ENCODE data around the gene SLN. TPM values are rescaled to one million over a fixed set of nuclear protein-coding genes. Genes with fewer than 3 reads are reported as not detected.

The SLN gene
- total RNA-seq, 1 donor from 2014 or later, result 0.92 TPM

DNA sequence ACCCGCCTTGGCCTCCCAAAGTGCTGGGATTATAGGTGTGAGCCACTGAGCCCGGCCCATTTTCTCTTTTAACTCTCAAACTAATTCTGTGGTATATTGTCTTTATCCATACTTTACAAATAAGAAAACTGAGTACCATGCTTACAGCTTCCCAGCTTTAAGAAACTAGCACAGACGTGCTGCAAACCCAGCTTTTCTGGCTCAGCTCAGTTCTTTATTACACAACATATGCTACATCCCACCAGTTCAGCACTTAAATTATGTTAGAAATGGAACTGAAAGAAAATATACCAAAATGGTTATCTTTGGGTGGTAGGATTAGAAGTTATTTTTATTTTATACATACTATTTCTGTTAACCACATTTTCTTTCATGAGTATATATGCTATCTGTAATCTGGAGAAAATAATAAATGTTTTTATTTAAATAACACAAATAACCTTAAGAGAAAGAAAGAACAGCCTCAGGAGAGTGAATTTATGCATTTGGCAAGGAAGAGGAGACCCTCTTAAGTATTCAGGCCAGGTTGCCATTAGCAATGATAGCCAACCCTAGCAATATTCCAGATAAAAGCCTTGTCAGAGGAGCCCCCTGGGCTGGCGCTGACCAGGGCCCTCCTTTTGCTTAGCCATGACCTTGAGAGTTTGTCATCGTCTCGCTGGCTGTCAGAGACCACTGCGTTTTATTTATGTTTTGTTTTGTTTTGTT is 33.8 kb downstream of the SLN start:
- TF ChIP-seq, protein P1, sequence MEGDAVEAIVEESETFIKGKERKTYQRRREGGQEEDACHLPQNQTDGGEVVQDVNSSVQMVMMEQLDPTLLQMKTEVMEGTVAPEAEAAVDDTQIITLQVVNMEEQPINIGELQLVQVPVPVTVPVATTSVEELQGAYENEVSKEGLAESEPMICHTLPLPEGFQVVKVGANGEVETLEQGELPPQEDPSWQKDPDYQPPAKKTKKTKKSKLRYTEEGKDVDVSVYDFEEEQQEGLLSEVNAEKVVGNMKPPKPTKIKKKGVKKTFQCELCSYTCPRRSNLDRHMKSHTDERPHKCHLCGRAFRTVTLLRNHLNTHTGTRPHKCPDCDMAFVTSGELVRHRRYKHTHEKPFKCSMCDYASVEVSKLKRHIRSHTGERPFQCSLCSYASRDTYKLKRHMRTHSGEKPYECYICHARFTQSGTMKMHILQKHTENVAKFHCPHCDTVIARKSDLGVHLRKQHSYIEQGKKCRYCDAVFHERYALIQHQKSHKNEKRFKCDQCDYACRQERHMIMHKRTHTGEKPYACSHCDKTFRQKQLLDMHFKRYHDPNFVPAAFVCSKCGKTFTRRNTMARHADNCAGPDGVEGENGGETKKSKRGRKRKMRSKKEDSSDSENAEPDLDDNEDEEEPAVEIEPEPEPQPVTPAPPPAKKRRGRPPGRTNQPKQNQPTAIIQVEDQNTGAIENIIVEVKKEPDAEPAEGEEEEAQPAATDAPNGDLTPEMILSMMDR (IDR thresholded peaks at IDR 0.05), result no peak
- ATAC-seq, result no peak
- Histone ChIP-seq H3K9me3 (no peaks in the 10 kb centered on the region), H3K4me3 (no peak overlapping the region), H3K27ac (no peak overlapping the region), H3K27me3 (ENCODE audit: low read depth) (no peaks in the 10 kb centered on the region), H3K4me1 (no peaks in the 10 kb centered on the region), H3K36me3 (no peaks in the 10 kb centered on the region)
- intact Hi-C loops (cut with DNase I), result no loop called here
- no peak for DNase-seq

DNA sequence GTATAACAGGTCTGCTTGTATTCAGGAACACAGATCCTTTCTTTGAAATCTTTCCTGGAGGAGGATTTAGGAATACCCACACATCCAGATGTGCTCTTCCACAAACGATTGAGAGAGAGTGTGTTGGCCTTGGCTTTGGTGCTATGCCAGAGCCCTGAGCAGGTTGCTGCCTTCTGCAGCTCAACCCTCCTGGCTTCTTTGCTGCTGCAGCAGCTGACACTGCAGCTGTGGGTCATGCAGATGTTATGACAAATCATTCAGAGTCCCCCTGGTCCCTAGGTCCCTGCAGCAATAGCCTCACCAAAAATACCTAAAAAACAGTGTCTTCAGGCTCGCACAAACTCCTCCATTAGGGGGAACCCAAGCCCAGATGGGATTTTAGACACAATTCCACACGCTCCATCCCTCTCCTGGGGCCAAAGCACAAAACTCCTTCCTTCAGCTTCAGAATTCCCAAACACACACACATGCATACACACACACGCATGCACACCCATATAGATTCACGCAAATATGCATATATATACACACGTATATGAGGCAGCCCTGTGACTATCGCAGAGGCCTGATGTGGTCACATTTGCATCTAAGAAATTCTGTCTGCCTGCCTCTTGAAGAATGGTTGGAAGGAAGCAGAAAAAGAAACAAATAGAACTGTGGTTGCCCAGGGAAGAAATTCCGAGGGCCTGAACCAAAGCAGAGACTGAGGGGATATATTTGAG is 35.4 kb downstream of the SLN start:
- H3K36me3 ChIP-seq, result no peaks in the 10 kb centered on the region
- intact Hi-C loops (cut with DNase I), result no loop called here
- no peak overlapping the region for H3K4me3 ChIP-seq
- ATAC-seq (no peak), DNase-seq (no peak)
- no peaks in the 10 kb centered on the region for H3K27me3 ChIP-seq (ENCODE audit: low read depth)
- TF ChIP-seq, protein P1 (IDR thresholded peaks at IDR 0.05), result no peak
- no peak overlapping the region for H3K27ac ChIP-seq
- no peaks in the 10 kb centered on the region for H3K9me3 ChIP-seq
- H3K4me1 ChIP-seq, result no peaks in the 10 kb centered on the region

DNA sequence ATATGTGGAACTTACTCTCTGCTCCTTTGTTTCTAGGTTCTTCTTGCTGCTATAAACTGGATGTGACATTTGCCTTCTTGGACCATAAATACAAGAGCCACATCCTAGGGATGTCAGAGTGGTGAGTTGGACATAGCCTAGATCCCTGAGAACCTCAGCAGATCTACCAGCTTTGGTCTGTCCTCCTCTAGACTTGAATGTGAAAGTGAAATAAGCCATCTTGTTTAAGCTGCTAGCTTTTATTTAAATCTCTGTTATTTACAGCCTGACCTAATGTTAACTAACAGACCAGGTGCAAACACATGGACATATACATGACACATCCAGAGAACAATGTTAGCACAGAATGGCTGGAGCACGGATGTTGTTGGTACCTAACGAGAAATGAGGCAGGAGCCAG is 36.0 kb downstream of the SLN start:
- Histone ChIP-seq H3K36me3 (no peaks in the 10 kb centered on the region), H3K9me3 (no peaks in the 10 kb centered on the region), H3K4me3 (no peak overlapping the region), H3K4me1 (no peaks in the 10 kb centered on the region), H3K27ac (no peak overlapping the region), H3K27me3 (ENCODE audit: low read depth) (no peaks in the 10 kb centered on the region)
- no peak for ATAC-seq
- TF ChIP-seq, protein P1 (IDR thresholded peaks at IDR 0.05), result no peak
- DNase-seq, result no peak
- intact Hi-C loops (cut with DNase I), result no loop called here

DNA sequence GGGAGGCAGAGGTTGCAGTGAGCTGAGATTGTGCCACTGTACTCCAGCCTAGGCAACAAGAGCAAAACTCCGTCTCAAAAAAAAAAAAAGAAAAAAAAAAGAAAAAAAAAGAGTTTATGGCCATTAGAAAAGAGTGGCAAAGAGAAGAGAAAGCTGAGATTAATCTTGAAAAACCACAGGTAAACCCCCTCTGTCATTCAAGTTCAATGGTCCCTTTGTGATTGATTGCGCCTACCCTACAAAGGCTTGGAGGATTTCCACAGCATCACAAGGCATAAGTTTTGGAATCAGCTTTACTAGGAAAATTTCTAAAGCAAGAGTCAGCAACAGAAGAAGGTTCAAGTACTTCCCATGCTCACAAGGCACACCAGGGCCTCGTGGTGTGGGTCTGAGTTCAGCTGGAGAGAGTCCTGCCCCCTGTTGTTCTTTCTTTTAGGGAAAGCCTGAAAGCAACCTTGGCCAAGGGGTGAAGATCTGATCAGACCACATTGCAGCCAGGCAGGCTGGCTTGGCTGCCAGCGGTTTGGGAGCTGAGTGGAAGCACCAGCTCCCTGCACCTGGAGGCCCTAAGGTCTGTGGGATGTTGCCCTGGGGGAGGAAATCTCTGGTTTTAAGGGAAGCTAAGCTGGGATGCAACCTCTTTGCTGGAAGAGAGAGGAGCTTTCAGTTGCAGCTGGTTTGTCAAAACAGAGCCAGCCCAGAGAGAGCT is 41.8 kb downstream of the SLN start:
- intact Hi-C loops (cut with DNase I), result no loop called here
- no peak overlapping the region for H3K27ac ChIP-seq
- no peak for ATAC-seq

DNA sequence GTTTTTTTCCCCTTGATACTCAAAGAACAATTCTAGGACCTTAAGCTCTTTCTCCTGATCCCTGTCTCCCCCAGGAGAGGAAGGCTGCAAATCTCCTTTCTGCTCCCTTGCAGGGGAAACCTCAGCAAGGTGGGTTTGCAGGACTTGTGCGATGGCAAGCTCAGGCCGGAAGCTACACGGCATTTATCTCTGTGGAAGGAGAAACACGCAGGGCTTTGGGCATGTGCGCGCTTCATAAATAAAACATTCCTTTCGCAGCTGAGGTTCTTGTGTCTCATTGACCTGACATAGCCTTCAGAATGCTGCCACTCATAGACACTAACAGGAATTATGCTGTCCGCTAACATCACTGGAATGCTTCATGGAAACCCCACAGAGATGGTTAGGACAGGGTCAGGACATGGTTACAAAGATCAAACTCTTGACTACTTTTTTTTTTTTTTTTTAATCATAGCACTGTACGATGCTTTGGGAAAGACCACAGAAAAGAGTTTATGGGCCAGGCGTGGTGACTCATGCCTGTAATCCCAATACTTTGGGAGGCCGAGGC is 42.6 kb downstream of the SLN start:
- Histone ChIP-seq H3K27ac (no peak overlapping the region), H3K27me3 (ENCODE audit: low read depth) (no peaks in the 10 kb centered on the region), H3K9me3 (no peaks in the 10 kb centered on the region), H3K36me3 (no peaks in the 10 kb centered on the region), H3K4me3 (no peak overlapping the region), H3K4me1 (no peaks in the 10 kb centered on the region)
- ATAC-seq (no peak), DNase-seq (no peak)
- intact Hi-C loops (cut with DNase I), result no loop called here
- TF ChIP-seq, protein P1 (IDR thresholded peaks at IDR 0.05), result no peak

More for the DNA sequence above, 41.8 kb downstream of the SLN start:
- Histone ChIP-seq H3K9me3 (no peaks in the 10 kb centered on the region), H3K4me1 (no peaks in the 10 kb centered on the region), H3K36me3 (no peaks in the 10 kb centered on the region), H3K27me3 (ENCODE audit: low read depth) (no peaks in the 10 kb centered on the region), H3K4me3 (no peak overlapping the region)
- TF ChIP-seq, protein P1 (IDR thresholded peaks at IDR 0.05), result no peak
- DNase-seq, result no peak
